Activated naive CD4-positive, alpha-beta T cell treated with anti-CD3 and anti-CD28 coated beads, Interleukin-2, amount 10 ng/mL, durations not matched to agents 7 days and 5 days (primary cell): Measurements from ENCODE around the gene NMBR.
"Not testable (repeated sequence)": the region's sequence is repeated elsewhere in the genome, so short reads cannot be mapped to it uniquely, and the experiment has no call there.

ENCODE experiments used
- CTCF ChIA-PET: fragments of 350-600 bp; sonication (Branson Sonifier 250); formaldehyde crosslinking; loops from one replicate; lab custom pipeline; 2021; ENCODE audit warnings: antibody characterized with exemption; lab: Charles Lee
- DNase-seq: peaks from one replicate; pipeline ENCODE4 v3.0.0-alpha.2; 2020
- H3K27ac Mint-ChIP-seq: one replicate; pipeline ENCODE4 v1.8.0; 2021; ENCODE audit warnings: mild to moderate bottlenecking, moderate library complexity, mixed read lengths
- H3K27me3 Mint-ChIP-seq: one replicate; pipeline ENCODE4 v1.8.0; 2021; ENCODE audit warnings: mild to moderate bottlenecking, mixed read lengths
- H3K36me3 Mint-ChIP-seq: one replicate; pipeline ENCODE4 v1.8.0; 2021; ENCODE audit warnings: mixed read lengths
- H3K4me1 Mint-ChIP-seq: one replicate; pipeline ENCODE4 v1.8.0; 2021; ENCODE audit warnings: mixed read lengths
- H3K4me3 Mint-ChIP-seq: one replicate; pipeline ENCODE4 v1.8.0; 2021; ENCODE audit warnings: mild to moderate bottlenecking, moderate library complexity, mixed read lengths
- H3K9me3 Mint-ChIP-seq: one replicate; pipeline ENCODE4 v1.8.0; 2021; ENCODE audit warnings: mixed read lengths

The NMBR gene

GRCh38 chr6:142071981-142072380 lies 74.9 kb downstream of the NMBR start:
- CTCF ChIA-PET, result no interaction called here
- peaks cover 5% of the 10 kb centered on the region for H3K4me1 Mint-ChIP-seq
- H3K9me3 Mint-ChIP-seq, result peaks cover 2% of the 10 kb centered on the region
- no peak overlapping the region for H3K4me3 Mint-ChIP-seq
- no peaks in the 10 kb centered on the region for H3K27me3 Mint-ChIP-seq
- no peak overlapping the region for H3K27ac Mint-ChIP-seq
- no peaks in the 10 kb centered on the region for H3K36me3 Mint-ChIP-seq
- DNase-seq, result no peak

GRCh38 chr6:142068416-142068815 lies 78.5 kb downstream of the NMBR start:
- peaks cover 2% of the 10 kb centered on the region for H3K9me3 Mint-ChIP-seq

GRCh38 chr6:142062861-142063260 lies 84.1 kb downstream of the NMBR start:
- H3K4me3 Mint-ChIP-seq, DNase-seq, H3K36me3 Mint-ChIP-seq, H3K27ac Mint-ChIP-seq, H3K9me3 Mint-ChIP-seq, CTCF ChIA-PET, H3K27me3 Mint-ChIP-seq, H3K4me1 Mint-ChIP-seq: not testable (repeated sequence)

More at GRCh38 chr6:142068416-142068815, 78.5 kb downstream of the NMBR start:
- Mint-ChIP-seq H3K4me1 (no peaks in the 10 kb centered on the region), H3K4me3 (no peak overlapping the region), H3K36me3 (no peaks in the 10 kb centered on the region), H3K27me3 (peaks cover 4% of the 10 kb centered on the region), H3K27ac (no peak overlapping the region)
- CTCF ChIA-PET, result no interaction called here
- no peak for DNase-seq

GRCh38 chr6:142058551-142059290 lies 88.2 kb downstream of the NMBR start:
- Mint-ChIP-seq H3K27me3 (no peaks in the 10 kb centered on the region), H3K36me3 (no peaks in the 10 kb centered on the region), H3K9me3 (no peaks in the 10 kb centered on the region), H3K27ac (no peak overlapping the region), H3K4me1 (no peaks in the 10 kb centered on the region), H3K4me3 (no peak overlapping the region)
- CTCF ChIA-PET, result no interaction called here
- DNase-seq, result no peak

GRCh38 chr6:142055219-142055618 lies 91.7 kb downstream of the NMBR start:
- no peaks in the 10 kb centered on the region for H3K36me3 Mint-ChIP-seq
- H3K4me1 Mint-ChIP-seq, result no peaks in the 10 kb centered on the region
- H3K27ac Mint-ChIP-seq, result no peak overlapping the region
- no peaks in the 10 kb centered on the region for H3K27me3 Mint-ChIP-seq
- CTCF ChIA-PET, result no interaction called here
- H3K4me3 Mint-ChIP-seq, result no peak overlapping the region
- peaks cover 2% of the 10 kb centered on the region for H3K9me3 Mint-ChIP-seq
- DNase-seq, result no peak

GRCh38 chr6:142051404-142051803 lies 95.5 kb downstream of the NMBR start:
- no peak for DNase-seq
- Mint-ChIP-seq H3K4me3 (no peak overlapping the region), H3K9me3 (peaks cover 2% of the 10 kb centered on the region), H3K4me1 (no peaks in the 10 kb centered on the region), H3K36me3 (no peaks in the 10 kb centered on the region), H3K27ac (no peak overlapping the region), H3K27me3 (no peaks in the 10 kb centered on the region)
- CTCF ChIA-PET, result no interaction called here

- no peaks in the 10 kb centered on the region for H3K36me3 Mint-ChIP-seq
- no peak overlapping the region for H3K4me3 Mint-ChIP-seq
- DNase-seq, result no peak
- H3K4me1 Mint-ChIP-seq, result no peaks in the 10 kb centered on the region
- no peaks in the 10 kb centered on the region for H3K27me3 Mint-ChIP-seq
- H3K27ac Mint-ChIP-seq, result no peak overlapping the region
- CTCF ChIA-PET, result interaction anchor here (0.5 kb wide), 1 partner anchor 160 kb away, joined by 3 read pairs; no protein-coding TSS in a partner anchor
- peaks cover 2% of the 10 kb centered on the region for H3K9me3 Mint-ChIP-seq
Measured at GRCh38 chr6:142048593-142048980, 98.3 kb downstream of the NMBR start.

- Mint-ChIP-seq H3K4me3 (no peak overlapping the region), H3K27ac (no peak overlapping the region), H3K4me1 (no peaks in the 10 kb centered on the region), H3K9me3 (peaks cover 2% of the 10 kb centered on the region), H3K36me3 (no peaks in the 10 kb centered on the region), H3K27me3 (no peaks in the 10 kb centered on the region)
- CTCF ChIA-PET, result interaction anchor here (0.5 kb wide), 1 partner anchor 160 kb away, joined by 3 read pairs; no protein-coding TSS in a partner anchor
- no peak for DNase-seq
Measured at GRCh38 chr6:142047934-142048592, 98.9 kb downstream of the NMBR start.

GRCh38 chr6:142045380-142046278 lies 101.3 kb downstream of the NMBR start:
- Mint-ChIP-seq H3K4me1 (no peaks in the 10 kb centered on the region), H3K27ac (no peak overlapping the region), H3K9me3 (no peaks in the 10 kb centered on the region), H3K27me3 (no peaks in the 10 kb centered on the region), H3K4me3 (no peak overlapping the region), H3K36me3 (no peaks in the 10 kb centered on the region)
- DNase-seq, result no peak
- CTCF ChIA-PET, result no interaction called here

- H3K9me3 Mint-ChIP-seq, result no peaks in the 10 kb centered on the region
- H3K4me1 Mint-ChIP-seq, result no peaks in the 10 kb centered on the region
- no peaks in the 10 kb centered on the region for H3K36me3 Mint-ChIP-seq
- no peak overlapping the region for H3K4me3 Mint-ChIP-seq
- no peak for DNase-seq
- CTCF ChIA-PET, result no interaction called here
- H3K27ac Mint-ChIP-seq, result no peak overlapping the region
- H3K27me3 Mint-ChIP-seq, result no peaks in the 10 kb centered on the region
Measured at GRCh38 chr6:142035890-142036289, 111.0 kb downstream of the NMBR start.

- no peaks in the 10 kb centered on the region for H3K9me3 Mint-ChIP-seq
- DNase-seq, result no peak
- no peaks in the 10 kb centered on the region for H3K36me3 Mint-ChIP-seq
- H3K4me3 Mint-ChIP-seq, result no peak overlapping the region
- no peaks in the 10 kb centered on the region for H3K4me1 Mint-ChIP-seq
- H3K27me3 Mint-ChIP-seq, result no peaks in the 10 kb centered on the region
- no peak overlapping the region for H3K27ac Mint-ChIP-seq
- CTCF ChIA-PET, result no interaction called here
Measured at GRCh38 chr6:142031035-142031434, 115.9 kb downstream of the NMBR start.

GRCh38 chr6:142030115-142030619 lies 116.8 kb downstream of the NMBR start:
- Mint-ChIP-seq H3K4me1 (no peaks in the 10 kb centered on the region), H3K27me3 (no peaks in the 10 kb centered on the region), H3K36me3 (no peaks in the 10 kb centered on the region), H3K9me3 (no peaks in the 10 kb centered on the region), H3K27ac (no peak overlapping the region), H3K4me3 (no peak overlapping the region)
- DNase-seq, result no peak
- CTCF ChIA-PET, result no interaction called here

- Mint-ChIP-seq H3K4me3 (no peak overlapping the region), H3K36me3 (no peaks in the 10 kb centered on the region), H3K27ac (no peak overlapping the region), H3K27me3 (no peaks in the 10 kb centered on the region), H3K9me3 (no peaks in the 10 kb centered on the region), H3K4me1 (no peaks in the 10 kb centered on the region)
- DNase-seq, result no peak
- CTCF ChIA-PET, result no interaction called here
Measured at GRCh38 chr6:142028527-142028926, 118.4 kb downstream of the NMBR start.

GRCh38 chr6:142027804-142028203 lies 119.1 kb downstream of the NMBR start:
- H3K4me3 Mint-ChIP-seq, H3K27ac Mint-ChIP-seq, DNase-seq, H3K4me1 Mint-ChIP-seq, CTCF ChIA-PET, H3K36me3 Mint-ChIP-seq, H3K9me3 Mint-ChIP-seq, H3K27me3 Mint-ChIP-seq: not testable (repeated sequence)
